ENCODE results near the gene STX1A.
"Not testable (repeated sequence)": the region's sequence is repeated elsewhere in the genome, so short reads cannot be mapped to it uniquely, and the experiment has no call there.

Gene STX1A

DNA sequence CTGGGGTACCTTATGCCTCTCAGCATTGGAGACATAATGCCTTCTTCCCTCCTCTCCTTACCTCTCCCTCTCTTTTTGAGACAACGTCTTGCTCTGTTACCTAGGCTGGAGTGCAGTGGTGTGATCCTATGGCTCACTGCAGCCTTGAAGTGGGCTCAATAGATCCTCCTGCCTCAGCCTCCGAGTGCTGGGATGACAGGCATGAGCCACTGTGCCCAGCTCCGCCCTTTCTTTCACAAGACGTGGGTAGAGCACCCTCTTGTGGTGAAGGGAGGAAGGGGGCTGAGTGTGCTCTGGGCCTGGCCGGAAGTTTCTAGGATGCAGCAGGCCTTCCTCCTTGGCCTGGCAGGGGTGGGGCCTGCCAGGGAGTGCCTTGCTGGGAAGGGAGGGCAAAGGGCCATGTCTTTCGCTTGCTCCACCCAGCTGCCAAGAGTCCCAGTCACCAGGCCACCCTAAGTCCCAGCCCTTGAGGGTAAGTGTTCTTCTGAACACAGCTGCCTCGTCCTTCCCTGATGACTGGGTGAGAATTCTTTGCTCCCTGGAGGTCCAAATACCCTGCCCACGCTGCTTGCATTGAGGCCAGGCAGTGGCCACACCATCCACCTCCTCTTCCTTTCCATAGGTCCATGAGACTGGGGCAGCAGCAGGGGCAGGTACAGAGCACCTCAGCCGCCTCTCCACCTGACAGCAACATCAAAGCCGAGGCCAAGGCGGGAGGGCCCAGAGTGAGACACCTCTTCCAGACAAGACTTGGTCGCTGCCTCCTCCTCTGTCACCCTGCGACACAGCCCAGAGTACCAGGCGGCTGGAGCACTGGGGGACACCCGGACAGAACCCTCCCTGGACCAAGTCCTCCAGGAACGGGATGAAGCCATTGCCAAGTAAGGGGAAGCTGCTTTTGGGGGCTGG lies 15.4 kb upstream of the STX1A start:
- DNase-seq = peak; percentile 82

DNA sequence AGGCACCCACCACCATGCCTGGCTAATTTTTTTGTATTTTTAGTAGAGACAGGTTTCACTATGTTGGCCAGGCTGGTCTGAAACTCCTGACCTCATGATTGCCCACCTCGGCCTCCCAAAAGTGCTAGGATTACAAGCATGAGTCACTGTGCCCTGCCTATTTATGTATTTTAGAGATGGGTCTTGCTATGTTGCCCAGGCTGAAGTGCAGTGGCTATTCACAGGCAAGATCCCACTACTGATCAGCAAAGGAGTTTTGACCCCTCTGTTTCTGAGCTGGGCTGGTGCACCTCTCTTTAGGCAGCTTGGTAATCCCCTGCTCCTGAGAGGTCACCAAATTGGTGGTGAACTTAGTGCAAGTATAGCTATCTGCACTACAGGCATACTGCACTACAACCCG lies 12.9 kb upstream of the STX1A start:
- no peak for DNase-seq

DNA sequence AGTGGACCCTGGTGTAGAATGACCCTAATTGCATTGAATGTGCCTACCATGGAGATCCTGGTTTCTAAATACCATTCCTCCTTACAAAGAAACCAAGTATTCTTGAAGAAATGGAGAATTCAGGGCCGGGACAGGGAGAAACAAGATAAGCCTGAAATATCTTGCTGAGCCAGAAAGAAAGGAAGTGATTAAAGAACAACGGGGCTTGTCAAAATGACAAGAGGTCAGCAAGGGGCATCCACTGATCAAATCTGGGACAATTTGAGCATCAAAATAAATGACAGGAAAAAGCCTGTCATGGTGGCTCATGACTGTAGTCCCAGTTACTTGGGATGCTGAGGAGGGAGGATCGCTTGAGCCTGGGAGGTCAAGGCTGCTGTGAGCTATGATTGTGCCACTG lies 11.0 kb upstream of the STX1A start:
- no peak for DNase-seq

DNA sequence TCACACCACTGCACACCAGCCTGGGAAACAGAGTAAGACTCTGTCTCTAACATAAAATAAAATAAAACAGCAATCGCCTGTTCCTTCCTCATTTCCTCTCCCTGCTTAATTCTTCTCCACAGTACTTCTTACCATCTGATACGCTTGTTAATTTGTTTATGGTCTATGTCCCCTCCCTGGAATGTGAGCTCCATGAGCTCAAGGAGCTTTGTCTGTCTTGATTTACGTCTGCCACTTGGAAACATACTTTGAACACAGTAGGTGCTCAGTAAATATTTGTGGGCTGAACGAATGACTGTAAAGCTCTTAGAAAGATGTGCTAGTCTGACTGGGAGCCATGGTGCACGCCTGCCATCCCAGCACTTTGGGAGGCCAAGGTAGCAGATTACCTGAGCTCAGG lies 9.1 kb upstream of the STX1A start:
- no peak for DNase-seq

DNA sequence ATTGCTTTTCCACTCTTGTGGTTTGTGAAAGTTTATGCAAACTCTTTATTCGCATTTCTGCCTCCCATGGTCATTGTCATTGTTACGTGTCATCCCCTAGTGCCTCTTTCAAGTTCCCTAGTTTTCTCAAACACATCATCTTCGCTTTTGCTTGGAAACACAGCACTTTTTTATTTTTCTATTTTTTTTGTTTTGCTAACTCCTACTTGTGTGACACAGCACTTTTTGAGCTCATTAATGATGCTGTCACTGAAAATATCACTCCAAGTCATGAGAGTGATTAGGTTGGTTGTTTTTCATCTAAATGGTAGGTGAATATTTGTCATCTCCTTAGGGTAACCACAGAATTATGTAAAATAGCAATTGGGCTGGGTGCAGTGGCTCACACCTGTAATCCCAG lies 8.5 kb upstream of the STX1A start:
- DNase-seq = no peak

DNA sequence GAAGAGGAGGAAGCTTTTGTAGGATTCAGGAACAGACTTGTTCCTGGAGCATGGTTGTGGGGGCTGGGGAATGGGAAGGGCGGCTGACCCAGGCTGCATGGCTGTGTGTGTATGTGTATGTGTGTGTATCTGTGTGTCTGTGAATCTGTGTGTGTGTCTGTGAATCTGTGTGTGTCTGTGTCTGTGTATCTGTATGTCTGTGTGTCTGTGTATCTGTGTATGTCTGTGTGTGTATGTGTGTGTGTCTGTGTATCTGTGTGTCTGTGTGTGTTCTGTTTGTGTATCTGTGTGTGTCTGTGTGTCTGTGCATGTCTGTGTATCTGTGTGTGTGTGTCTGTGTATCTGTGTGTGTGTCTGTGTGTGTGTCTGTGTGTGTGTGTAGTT lies 6.6 kb upstream of the STX1A start:
- DNase-seq = no peak

DNA sequence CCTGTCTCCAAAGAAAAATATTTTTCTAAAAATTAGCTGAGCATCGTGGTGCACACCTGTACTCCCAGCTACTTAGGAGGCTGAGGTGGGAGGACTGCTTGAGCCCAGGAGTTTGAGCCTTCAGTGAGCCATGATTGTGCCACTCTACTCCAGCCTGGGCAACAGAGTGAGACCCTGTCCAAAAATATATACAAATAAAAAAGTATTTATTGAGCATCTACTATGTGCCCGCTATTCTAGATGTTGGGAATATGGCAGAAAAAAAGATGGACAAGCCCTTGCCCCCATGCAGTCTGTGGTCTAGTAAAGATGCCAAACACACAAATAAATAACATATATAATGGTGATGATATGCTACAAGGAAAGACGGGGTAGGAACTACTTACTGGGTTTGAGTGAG lies 4.3 kb upstream of the STX1A start:
- DNase-seq = no peak

DNA sequence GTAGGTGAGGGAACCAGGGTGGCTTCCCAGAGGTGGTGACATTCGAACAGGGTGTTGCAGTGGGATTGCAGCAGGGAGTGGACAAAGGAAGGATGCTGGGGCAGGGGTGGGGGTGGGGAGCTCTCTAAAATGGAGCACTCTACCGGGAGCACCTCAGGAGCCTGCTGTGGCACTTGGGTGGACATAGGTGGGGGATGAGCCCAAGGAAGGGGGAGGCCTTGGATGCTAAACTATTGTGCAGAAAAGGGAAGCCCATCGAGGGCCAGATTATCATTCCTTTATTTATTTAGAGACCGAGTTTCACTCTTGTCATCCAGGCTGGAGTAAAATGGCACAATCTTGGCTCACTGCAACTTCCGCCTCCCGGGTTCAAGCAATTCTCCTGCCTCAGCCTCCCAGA lies 3.3 kb upstream of the STX1A start:
- no peak for DNase-seq

DNA sequence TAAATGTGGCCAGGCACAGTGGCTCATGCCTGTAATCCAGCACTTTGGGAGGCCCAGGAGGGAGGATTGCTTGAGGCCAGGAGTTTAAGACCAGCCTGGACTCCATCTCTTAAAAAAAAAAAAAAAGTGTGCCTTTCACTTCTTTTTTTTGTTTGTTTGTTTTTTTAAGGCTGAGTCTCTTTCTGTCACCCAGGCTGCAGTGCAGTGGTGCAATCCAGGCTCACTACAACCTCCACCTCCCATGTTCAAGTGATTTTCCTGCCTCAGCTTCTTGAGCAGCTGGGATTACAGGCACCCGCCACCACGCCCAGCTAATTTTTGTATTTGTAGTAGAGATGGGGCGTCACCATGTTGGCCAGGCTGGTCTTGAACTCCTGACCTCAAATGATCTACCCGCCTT lies 2.7 kb upstream of the STX1A start:
- DNase-seq = not testable (repeated sequence)

DNA sequence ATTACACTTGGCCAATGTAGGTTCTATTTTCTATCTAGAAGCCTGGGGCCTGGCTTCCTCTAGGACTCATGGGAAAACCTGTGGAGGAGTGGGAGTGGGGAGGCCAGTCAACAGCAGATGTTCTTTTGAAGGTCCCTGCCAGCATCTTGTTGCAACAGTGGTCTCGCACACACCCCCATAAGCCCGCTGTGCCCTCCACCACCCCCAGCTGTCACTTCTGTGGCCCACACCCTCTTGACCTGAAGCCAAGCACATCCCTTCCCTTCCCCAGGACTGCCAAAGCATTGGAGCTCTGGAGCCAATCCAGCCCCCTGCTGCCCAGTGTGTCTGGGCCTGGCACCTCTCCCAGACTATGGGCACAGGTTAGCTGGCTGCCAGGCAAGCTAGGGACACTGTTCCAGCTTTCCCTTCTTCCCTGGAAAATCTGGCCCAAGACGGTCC lies 1.9 kb upstream of the STX1A start:
- no peak for DNase-seq

DNA sequence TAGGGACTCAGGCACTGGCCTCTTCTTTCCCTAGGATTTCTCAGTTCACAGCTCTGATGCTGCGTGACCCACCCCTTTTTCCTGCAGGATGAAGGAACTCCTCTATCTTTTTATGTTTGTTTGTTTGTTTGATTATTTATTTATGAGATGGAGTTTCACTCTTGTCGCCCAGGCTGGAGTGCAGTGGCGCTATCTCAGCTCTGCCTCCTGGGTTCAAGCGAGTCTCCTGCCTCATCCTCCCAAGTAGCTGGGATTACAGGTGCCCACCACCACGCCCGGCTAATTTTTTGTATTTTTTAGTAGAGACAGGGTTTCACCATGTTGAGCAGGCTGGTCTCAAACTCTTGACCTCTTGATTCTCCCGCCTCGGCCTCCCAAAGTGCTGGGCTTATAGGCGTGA lies 974 bp upstream of the STX1A start:
- not testable (repeated sequence) for DNase-seq

DNA sequence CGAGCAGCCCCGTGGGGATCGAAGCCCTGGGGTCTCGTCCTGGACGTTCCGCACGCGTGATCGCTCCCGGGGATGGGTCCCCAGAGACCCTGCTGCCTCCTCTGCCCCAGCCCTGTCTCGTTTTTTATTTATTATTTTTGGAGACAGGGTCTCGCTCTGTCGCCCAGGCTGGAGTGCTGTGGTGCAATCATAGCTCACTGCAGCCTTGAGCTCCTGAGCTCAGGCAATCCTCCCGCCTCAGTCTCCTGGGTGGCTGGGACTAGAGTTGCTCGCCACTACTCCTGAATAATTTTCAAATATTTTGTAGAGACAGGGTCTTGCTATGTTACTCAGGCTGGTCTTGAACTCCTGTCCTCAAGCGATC lies 319 bp upstream of the STX1A start:
- DNase-seq = no peak

DNA sequence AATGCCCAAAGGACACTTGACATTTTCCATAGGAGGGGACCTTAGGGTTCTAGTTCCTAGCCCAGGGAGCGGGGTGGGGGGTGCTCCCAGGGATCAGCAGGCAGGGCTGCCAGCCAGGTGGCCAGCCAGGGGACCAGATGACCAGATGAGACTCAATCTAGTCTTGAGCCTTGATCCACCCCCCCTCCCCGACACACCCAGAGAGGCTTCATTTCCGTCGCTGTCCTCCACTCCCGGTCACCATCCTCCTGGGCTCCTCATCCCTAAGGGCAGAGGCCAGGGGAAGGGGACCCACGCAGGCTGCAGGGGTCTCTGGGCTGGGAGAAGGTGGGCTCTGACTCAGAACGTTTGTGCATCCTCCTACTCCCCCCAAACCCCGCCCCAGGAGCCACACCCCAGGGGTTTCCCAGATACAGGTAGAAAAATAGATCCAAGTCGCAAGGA lies 1.0 kb downstream of the STX1A start:
- DNase-seq = no peak

DNA sequence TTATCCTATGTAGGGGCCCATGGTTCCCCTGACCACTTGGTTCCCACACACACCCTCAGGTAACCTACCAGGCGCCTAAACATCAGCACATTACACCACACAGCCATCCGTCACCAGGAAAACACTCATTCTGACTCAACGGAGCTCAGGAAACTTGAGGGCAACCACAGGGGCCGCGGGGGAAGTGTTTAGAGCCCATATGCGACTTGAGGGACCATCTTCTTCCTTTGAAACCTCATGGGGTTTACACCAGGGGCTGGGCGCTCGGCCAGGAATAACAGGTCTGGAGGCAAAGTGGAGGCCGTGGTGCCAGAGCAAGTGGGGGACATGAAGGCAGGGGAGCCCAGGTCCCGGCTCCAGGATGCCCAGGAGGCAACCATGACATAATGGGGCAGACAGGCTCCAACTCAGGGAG lies 1.5 kb downstream of the STX1A start:
- DNase-seq = peak; percentile 69

DNA sequence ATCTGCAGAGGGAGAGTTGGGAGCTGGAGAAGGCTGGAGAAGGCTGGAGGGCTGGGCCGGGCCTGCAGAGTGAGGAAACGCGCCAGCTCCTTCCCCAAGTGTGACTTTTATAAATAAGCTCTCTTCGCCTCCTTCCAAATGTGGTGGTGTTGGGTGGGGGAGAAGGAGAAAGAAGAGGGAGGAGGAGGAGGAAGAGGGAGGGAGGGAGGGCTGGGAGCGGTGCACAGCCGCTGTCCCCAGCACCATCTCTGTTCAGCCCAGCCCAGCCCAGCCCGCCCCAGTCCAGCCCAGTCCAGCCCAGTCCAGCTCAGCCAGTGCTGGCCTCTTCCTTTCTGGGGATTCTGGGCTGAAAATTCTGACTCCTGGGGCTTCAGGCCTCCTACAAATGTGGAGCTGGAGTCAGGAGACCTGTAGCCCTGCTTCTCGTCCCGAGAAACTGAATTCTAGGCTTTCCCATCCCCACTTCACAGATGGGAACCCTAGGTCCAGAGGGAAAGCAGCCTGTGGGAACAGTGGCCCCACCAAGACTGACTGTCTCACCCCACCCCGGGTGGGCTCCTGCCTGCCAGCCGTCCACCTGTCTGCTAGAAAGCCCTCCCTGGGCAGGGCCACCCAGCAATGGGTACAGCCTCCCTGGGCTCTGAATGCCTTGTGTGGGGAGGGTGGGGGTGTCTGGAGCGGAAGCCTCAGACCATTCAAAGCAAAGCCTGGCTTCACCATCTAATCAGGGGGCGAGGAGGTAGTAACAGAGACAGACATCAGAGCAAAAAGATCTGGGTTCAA lies 2.3 kb downstream of the STX1A start:
- no peak for DNase-seq

DNA sequence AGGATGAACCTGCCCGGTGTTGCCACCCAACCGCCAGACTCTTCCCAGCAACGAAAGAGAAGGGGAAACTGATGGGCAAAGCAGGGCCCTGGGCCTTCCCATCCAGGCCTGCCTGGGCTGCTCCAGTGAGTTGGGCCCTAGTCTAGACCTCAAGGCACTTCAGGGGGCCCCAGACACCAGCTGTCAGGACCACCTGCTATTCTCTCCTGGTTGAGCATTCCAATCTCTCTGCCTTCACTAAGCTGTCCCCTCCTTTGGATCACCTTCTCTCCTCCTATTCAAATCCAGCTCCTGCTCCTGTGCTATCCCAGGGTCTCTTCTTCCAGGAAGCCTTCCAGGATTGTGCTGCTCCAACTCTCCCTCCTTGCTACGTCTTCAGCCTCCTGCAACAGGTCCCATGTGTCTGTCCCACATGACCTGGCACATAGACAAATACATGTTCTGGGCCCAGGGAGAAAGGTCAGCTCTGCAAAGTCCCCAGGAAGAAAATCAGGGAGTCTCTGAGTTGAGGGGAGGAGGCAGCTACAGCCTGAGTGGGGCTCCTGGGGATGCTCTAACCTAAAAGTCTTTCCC lies 3.1 kb downstream of the STX1A start:
- DNase-seq = no peak

DNA sequence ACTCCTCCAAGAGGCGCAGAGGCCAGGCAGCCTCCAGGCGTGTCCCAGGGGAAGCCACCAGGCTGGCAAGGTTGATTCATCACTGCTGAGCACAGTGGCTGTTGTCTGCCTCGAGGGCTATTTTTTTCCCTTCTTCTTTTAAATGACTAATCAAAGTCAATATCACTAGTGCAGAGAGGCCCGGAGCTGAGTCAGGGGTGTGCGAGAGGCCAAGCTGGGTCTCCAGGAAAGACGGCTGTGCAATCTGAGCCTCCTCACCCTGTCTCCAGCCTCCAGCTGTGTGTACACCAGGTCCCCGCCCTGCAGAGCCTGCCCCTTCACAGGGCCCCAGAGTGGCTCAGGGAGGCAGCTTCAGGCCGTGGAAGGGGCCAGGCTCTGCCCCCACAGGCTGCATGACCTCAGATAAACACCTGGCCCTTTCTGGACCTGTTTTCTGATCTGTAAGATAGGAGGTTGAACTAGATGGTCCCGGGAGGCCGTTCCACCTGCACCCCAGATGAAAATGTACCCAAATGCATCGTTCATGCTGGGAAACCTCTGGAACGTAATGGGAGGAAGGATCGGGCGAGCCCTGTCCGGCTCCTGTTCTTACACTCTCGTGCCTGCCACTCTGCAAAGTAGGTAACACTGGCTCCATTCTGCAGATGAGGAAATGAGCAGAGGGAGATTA lies 3.7 kb downstream of the STX1A start:
- peak; percentile 55 for DNase-seq

DNA sequence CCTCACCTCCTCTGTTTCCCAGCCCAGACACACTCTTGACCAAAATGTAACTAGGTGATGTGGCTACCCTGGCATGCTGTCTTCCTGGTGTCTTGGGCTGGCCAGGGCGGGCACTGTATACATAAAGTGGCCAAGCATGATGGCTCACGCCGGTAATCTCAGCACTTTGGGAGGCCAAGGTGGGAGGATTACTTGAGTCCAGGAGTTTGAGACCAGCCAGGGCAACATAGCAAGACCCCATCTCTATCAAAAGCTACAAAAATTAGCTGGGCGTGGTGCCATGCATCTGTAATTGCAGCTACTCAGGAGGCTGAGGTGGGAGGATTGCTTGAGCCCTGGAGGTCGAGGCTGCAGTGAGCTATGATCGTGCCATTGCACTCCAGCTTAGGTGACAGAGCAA lies 6.2 kb downstream of the STX1A start:
- DNase-seq = not testable (repeated sequence)

DNA sequence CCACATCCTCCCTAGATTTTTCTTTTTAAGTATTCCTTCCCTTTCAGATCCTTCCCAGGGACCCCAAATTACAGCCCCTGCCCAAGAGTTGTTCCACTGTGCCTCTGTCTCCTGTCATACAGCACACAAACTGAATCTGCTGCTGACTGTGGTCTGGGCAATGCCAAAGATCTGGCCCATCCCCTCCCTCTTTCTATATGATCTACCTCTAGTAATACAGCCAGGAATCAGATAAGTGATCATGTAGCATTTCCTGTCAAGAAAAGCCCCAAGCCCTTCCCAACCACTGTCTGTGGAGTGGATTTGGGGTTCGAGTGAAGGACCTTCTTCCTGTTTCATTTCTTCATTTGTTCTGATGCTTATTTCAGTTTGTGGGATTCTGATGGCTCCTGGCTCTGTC lies 6.7 kb downstream of the STX1A start:
- no peak for DNase-seq

DNA sequence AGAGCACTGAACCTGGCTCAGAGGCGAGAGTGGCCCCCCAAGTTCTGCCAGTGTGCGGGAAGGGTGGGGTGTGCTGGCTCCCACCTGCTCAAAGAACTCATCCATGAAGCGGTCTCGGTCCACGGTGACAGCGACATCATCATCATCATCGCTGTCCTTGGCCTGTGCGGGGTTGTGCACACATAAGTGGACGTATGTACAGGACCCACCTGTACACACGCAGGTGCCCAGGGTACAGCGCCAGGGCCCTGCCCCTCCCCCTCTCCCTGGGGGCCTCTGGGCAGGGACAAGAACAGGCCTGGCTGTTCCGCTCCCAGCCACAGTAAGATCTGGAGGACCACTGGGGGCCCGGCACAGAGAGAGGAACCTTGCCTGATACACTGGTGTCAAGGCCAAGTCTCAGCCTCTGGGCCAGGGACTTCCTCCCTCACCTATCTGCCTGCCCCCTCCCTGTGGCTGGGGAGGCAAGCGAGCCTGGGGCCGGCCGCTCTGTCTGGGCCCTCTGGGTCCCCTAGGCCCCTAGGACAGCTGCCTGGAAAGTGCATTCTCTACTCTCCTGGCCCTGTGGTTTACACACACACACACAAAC lies 10.4 kb downstream of the STX1A start:
- DNase-seq = no peak

DNA sequence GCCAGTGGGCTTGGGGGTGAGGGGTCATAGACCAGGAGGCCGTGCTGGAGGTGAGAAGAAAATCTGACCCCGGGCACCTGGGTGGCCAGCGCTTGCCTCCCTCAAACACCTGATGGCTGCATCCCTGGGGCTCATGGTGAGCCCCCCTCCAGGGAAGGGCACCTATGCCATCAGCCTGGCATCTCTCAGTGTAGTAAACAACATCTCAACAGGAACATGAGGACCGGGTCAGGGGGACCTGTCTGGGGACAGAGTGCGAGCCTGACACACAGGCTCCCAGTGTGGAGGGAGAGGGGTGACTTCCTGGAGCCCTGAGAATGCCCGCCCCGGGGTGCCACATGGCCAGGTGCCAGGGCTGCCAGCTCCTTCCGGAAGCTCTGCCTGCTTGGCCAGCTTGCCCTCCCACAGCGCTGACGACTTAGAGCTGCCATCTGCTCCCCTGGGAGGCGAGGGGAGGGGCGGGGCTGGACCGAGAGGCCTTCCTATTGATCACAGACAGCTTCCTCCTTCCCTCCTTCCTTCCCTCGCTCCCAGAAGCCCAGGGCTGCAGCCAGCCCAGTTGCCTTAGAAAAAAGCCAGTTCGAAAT lies 12.3 kb downstream of the STX1A start:
- no peak for DNase-seq

Data from activated CD4-positive, CD25-positive, alpha-beta regulatory T cell treated with anti-CD3 and anti-CD28 coated beads, Interleukin-2, amount 50 U/mL, for 72 hours (primary cell).